Stomach (tissue), 19 donors: ENCODE data around the gene EMX1. TPM values are rescaled to one million over a fixed set of nuclear protein-coding genes. Genes with fewer than 3 reads are reported as not detected.

Experiments used
- DNase-seq, 2 donors: peaks; one replicate each; pipeline versions ENCODE4 v3.0.0 to v3.0.0-alpha.2; 2013 to 2019
- H3K27ac ChIP-seq, 5 donors: fragments of 200-600 bp in 4 of 5; sonication (generic) in 4 of 5; one replicate each; pipeline ENCODE4 v1.5.1; 2013 to 2019; ENCODE audit warnings: mild to moderate bottlenecking in 1 of 5, moderate library complexity in 1 of 5
- H3K27me3 ChIP-seq, 3 donors: fragments of 200-600 bp; sonication (generic); one replicate each; pipeline ENCODE4 v1.5.1; 2017 to 2019; ENCODE audit warnings: mixed run types in 1 of 3
- H3K36me3 ChIP-seq, 4 donors: fragments of 200-600 bp; sonication (generic); 1 replicate in 3 of 4; 2 replicates in 1 of 4; pipeline ENCODE4 v1.5.1; 2016 to 2019
- H3K4me1 ChIP-seq, 4 donors: fragments of 200-600 bp; sonication (generic); one replicate each; pipeline ENCODE4 v1.5.1; 2016 to 2019
- H3K4me3 ChIP-seq, 4 donors: fragments of 200-600 bp; sonication (generic) in 3 of 4; one replicate each; pipeline ENCODE4 v1.5.1; 2016 to 2019; ENCODE audit warnings: mild to moderate bottlenecking in 1 of 4
- H3K9me3 ChIP-seq, 4 donors: fragments of 200-600 bp; sonication (generic); one replicate each; pipeline ENCODE4 v1.5.1; 2016 to 2019
- CTCF ChIP-seq, 7 experiments: fragments of 450-650 bp in 4 of 7; fragments of 200-600 bp in 3 of 7; sonication (generic) in 3 of 7; IDR thresholded peaks; one replicate each; pipeline ENCODE4 v1.5.1; 2016 to 2019; ENCODE audit warnings: antibody characterized with exemption in 7 of 7, control low read depth in 2 of 7, mild to moderate bottlenecking in 1 of 7
- EP300 ChIP-seq: sonication (generic); formaldehyde crosslinking; IDR thresholded peaks from one replicate; pipeline ENCODE4 v1.6.1; 2017; ENCODE audit warnings: antibody characterized with exemption
- POLR2A ChIP-seq, 4 donors: fragments of 450-650 bp; IDR thresholded peaks; one replicate each; pipeline ENCODE4 v1.6.1; 2016; ENCODE audit warnings: antibody characterized with exemption in 4 of 4, control low read depth in 2 of 4, mild to moderate bottlenecking in 1 of 4, moderate library complexity in 1 of 4
- POLR2AphosphoS5 ChIP-seq, 3 donors: sonication (generic); formaldehyde crosslinking; IDR thresholded peaks; one replicate each; pipeline ENCODE4 v1.6.1; 2016; ENCODE audit warnings: antibody characterized with exemption in 3 of 3
- WGBS, 5 donors: extraction: QIAGEN DNeasy Blood & Tissue Kit in 3 of 5; methylation state at CpG; one replicate each; pipeline versions ENCODE4 v1.1.5 to v1.1.7; 2013 to 2018; 5-methylcytosine and 5-hydroxymethylcytosine counted together
- intact Hi-C: fragments of 100-400 bp; cut with DNase I; formaldehyde crosslinking; loops from one replicate; pipeline ENCODE4 v1.15.1; 2023; ENCODE audit warnings: low total_unique reads
- long read RNA-seq, 10 donors: transcript quantifications; one replicate each; lab custom pipeline, GENCODE V29; 2026
- polyA plus RNA-seq, 3 donors: library from polyadenylated mRNA; stranded (reverse); fragments of 200-250 nt; gene quantifications; one replicate each; pipeline ENCODE4 v1.2.3, GENCODE V29; 2013
- total RNA-seq, 5 donors: library from RNA; depleted of rRNA; stranded (reverse); fragments of >200 nt; gene quantifications; one replicate each; pipeline versions ENCODE4 v1.1.0 to v1.2.3, GENCODE V29; 2014 to 2016
- donor health status: healthy with polysubstance abuse.
- donor health status: Bipolar disorder and iron deficiency.
- donor health status: healthy.

EMX1 gene
- total RNA-seq (10 to 100 TPM in 1 of 5 donors, not detected in 4; 32.1 TPM), polyA plus RNA-seq (under 1 TPM in 2 of 3 donors, not detected in 1; 0.18 to 0.62 TPM)
- long read RNA-seq, donor 1: 0 reads
- long read RNA-seq, donor 2: 0 reads
- long read RNA-seq, donor 3: 0 reads
- long read RNA-seq, donor 4: 0 reads
- long read RNA-seq, donor 5: 0 reads
- long read RNA-seq, donor 6: 0 reads
- long read RNA-seq, donor 7, partial matches to known transcripts: 0 of 1 reads
- long read RNA-seq, donor 7, other reads (novel, unspliced or antisense): 0 of 1 reads
- long read RNA-seq, donor 8: 0 reads
- long read RNA-seq, donor 9, partial matches to known transcripts: 0 of 1 reads
- long read RNA-seq, donor 9, other reads (novel, unspliced or antisense): 0 of 1 reads
- long read RNA-seq, donor 10: 0 reads

GRCh38 chr2:72917138-72917876 is at the start of gene EMX1:
EMX1 (plus strand) TSS chr2:72917519; CDS start chr2:72917853, 334 bp downstream.
- TF ChIP-seq EP300 (no peak), POLR2AphosphoS5 (IDR thresholded peaks at IDR 0.05) (no peak), POLR2A (IDR thresholded peaks at IDR 0.05) (no peak), CTCF (IDR thresholded peaks at IDR 0.05) (no peak)
- intact Hi-C loops: no loop called here
- WGBS, 5 donors: 0 to 4% (median 2%) methylated on average over 20 to 82 of the region's 82 CpGs
- H3K27ac ChIP-seq: no peak within 1 kb of the TSS
- H3K4me1 ChIP-seq: peaks cover 47 to 65% (median 55%) of the 10 kb centered on the region in 4 donors
- H3K4me3 ChIP-seq: peak within 1 kb of the TSS; percentile 42 to 63 (median 48)
- peaks cover 67 to 100% (median 94%) of the 10 kb centered on the region in 3 donors for H3K27me3 ChIP-seq
- H3K9me3 ChIP-seq: peaks cover 0 to 12% (median 0%) of the 10 kb centered on the region in 4 donors
- H3K36me3 ChIP-seq: no peaks in the 10 kb centered on the region
- DNase-seq: peak; percentile 83 to 88

GRCh38 chr2:72871060-72871459 is 46.3 kb upstream of the EMX1 start:
- Histone ChIP-seq H3K4me3 (no peak overlapping the region), H3K27me3 (peaks cover 0 to 9% (median 0%) of the 10 kb centered on the region in 3 donors), H3K4me1 (no peaks in the 10 kb centered on the region), H3K9me3 (peaks cover 0 to 5% (median 0%) of the 10 kb centered on the region in 4 donors), H3K36me3 (no peaks in the 10 kb centered on the region), H3K27ac (no peak overlapping the region)
- TF ChIP-seq POLR2A (IDR thresholded peaks at IDR 0.05) (no peak), EP300 (no peak), CTCF (IDR thresholded peaks at IDR 0.05) (no peak), POLR2AphosphoS5 (IDR thresholded peaks at IDR 0.05) (no peak)
- WGBS, 5 donors: 38 to 72% (median 45%) methylated on average over 1 of the region's 1 CpG
- intact Hi-C loops: no loop called here
- no peak for DNase-seq

- no peak for TF ChIP-seq CTCF (IDR thresholded peaks at IDR 0.05)
- no peak for TF ChIP-seq POLR2A (IDR thresholded peaks at IDR 0.05)
- no peak for TF ChIP-seq POLR2AphosphoS5 (IDR thresholded peaks at IDR 0.05)
- TF ChIP-seq EP300: no peak
- Histone ChIP-seq H3K9me3 (peaks cover 0 to 5% (median 0%) of the 10 kb centered on the region in 4 donors), H3K27ac (no peak overlapping the region), H3K4me1 (no peaks in the 10 kb centered on the region), H3K4me3 (no peak overlapping the region), H3K27me3 (peaks cover 0 to 9% (median 0%) of the 10 kb centered on the region in 3 donors), H3K36me3 (no peaks in the 10 kb centered on the region)
- intact Hi-C loops: no loop called here
- no peak for DNase-seq
Measured at GRCh38 chr2:72871880-72872279, 45.4 kb upstream of the EMX1 start.

GRCh38 chr2:72883356-72883962 is 33.9 kb upstream of the EMX1 start:
- intact Hi-C loops: no loop called here
- H3K4me1 ChIP-seq: peaks cover 13 to 23% (median 18%) of the 10 kb centered on the region in 4 donors
- WGBS, 5 donors: 8 to 12% (median 8%) methylated on average over 4 of the region's 4 CpGs
- H3K36me3 ChIP-seq: no peaks in the 10 kb centered on the region
- peak in 1 of 2 donors; percentile 80 for DNase-seq
- no peak overlapping the region for H3K27ac ChIP-seq
- no peak overlapping the region for H3K4me3 ChIP-seq
- no peaks in the 10 kb centered on the region for H3K9me3 ChIP-seq
- peaks cover 0 to 20% (median 0%) of the 10 kb centered on the region in 3 donors for H3K27me3 ChIP-seq
- TF ChIP-seq POLR2A (IDR thresholded peaks at IDR 0.05) (no peak), POLR2AphosphoS5 (IDR thresholded peaks at IDR 0.05) (no peak), CTCF (IDR thresholded peaks at IDR 0.05) (no peak), EP300 (no peak)
